ENCODE results near the gene TRIM58. TPM values are rescaled to one million over a fixed set of nuclear protein-coding genes. Genes with fewer than 3 reads are reported as not detected.

Gene TRIM58
- total and polyA plus RNA-seq, 9 of the 15 experiments (the other 6 are each of a cell fraction or from before 2014, with no cell fraction given): 3.8 to 19.1 (median 7.2) TPM

GRCh38 chr1:247864644-247865043, 7.7 kb downstream of the TRIM58 start:
- in situ Hi-C loops (cut with MboI): no loop called here
- WGBS (ENCODE audit: insufficient coverage, low coverage, missing lambda C conversion rate): 89% methylated on average over 13 of the region's 17 CpGs
- peaks cover 12% of the 10 kb centered on the region for H3K79me2 ChIP-seq (ENCODE audit: control insufficient read depth, insufficient read depth, low read length)
- no TSS peak for BruUV-seq (replicated peaks)
- intact Hi-C loops (cut with micrococcal nuclease): no loop called here
- no peak overlapping the region for H3K4me2 ChIP-seq (ENCODE audit: insufficient read depth, low read length)
- H3K9me1 ChIP-seq (ENCODE audit: control insufficient read depth, insufficient read depth, low read length): no peaks in the 10 kb centered on the region
- no peaks in the 10 kb centered on the region; a peak in 1 of 5 replicates for H3K4me1 ChIP-seq (replicated peaks in 1 of 2; ENCODE audit: control insufficient read depth in 2 of 2, insufficient read depth in 2 of 2, low read length in 2 of 2)
- H2AFZ ChIP-seq (ENCODE audit: low read depth, low read length): no peak overlapping the region
- ATAC-seq: no peak; the same call in 1 of the 3 replicates
- ChIA-PET CTCF (ENCODE audit: low intra/inter-chr PET ratio) (no interaction called here), POLR2A (no interaction called here)
- H3K36me3 ChIP-seq (ENCODE audit: control insufficient read depth, insufficient read depth, low read length): peaks cover 75% of the 10 kb centered on the region
- no peak overlapping the region for H3K4me3 ChIP-seq
- H3K27me3 ChIP-seq (ENCODE audit: control insufficient read depth in 2 of 2, insufficient read depth in 2 of 2, low read length in 2 of 2): no peaks in the 10 kb centered on the region
- TF ChIP-seq ZBTB9 (CRISPR knock-in tag; IDR thresholded peaks at IDR 0.05) (no peak), RAD21 (CRISPR knock-in tag; conservative IDR thresholded peaks at IDR 0.05 in 1 of 2, IDR thresholded peaks at IDR 0.05 in 1 of 2) (no peak), CEBPB (tag; IDR thresholded peaks at IDR 0.05) (no peak), MEF2D (tag; conservative IDR thresholded peaks at IDR 0.05; ENCODE audit: low read depth) (no peak), PURB (CRISPR knock-in tag; IDR thresholded peaks at IDR 0.05; ENCODE audit: low read depth) (no peak), FOXK1 (CRISPR knock-in tag; IDR thresholded peaks at IDR 0.05; ENCODE audit: borderline replicate concordance) (no peak), CAMTA2 (CRISPR knock-in tag; conservative IDR thresholded peaks at IDR 0.05) (no peak), ASH1L (IDR thresholded peaks at IDR 0.05; ENCODE audit: borderline replicate concordance, low read depth, partially characterized antibody) (no peak), NFE2L1 (tag; IDR thresholded peaks at IDR 0.05; ENCODE audit: borderline replicate concordance, low read depth) (no peak)
- H4K20me1 ChIP-seq (replicated peaks; ENCODE audit: control insufficient read depth, insufficient read depth, low read length): no peaks in the 10 kb centered on the region
- H3K9me3 ChIP-seq (replicated peaks; ENCODE audit: control insufficient read depth, insufficient read depth, low read depth, low read length): no peaks in the 10 kb centered on the region
- H3K9ac ChIP-seq (ENCODE audit: insufficient read depth in 1 of 2, low read depth in 2 of 2, low read length in 2 of 2): 0 out of 4 replicates have a peak overlapping the region, but pooled peaks of 1 of the 2 experiments have one; percentile 28
- H3K27ac ChIP-seq (ENCODE audit: extremely low read depth, low read depth, low read length): no peak overlapping the region
- DNase-seq (ENCODE audit: extremely low read depth in 1 of 4, low spot score in 3 of 4): no peak
- FAIRE-seq: no peak
